ENCODE measurements around the gene MGLL. TPM values are rescaled to one million over a fixed set of nuclear protein-coding genes. Genes with fewer than 3 reads are reported as not detected.

The MGLL gene
- total RNA-seq, 2 donors from 2014 or later, result 123 to 200 TPM

DNA sequence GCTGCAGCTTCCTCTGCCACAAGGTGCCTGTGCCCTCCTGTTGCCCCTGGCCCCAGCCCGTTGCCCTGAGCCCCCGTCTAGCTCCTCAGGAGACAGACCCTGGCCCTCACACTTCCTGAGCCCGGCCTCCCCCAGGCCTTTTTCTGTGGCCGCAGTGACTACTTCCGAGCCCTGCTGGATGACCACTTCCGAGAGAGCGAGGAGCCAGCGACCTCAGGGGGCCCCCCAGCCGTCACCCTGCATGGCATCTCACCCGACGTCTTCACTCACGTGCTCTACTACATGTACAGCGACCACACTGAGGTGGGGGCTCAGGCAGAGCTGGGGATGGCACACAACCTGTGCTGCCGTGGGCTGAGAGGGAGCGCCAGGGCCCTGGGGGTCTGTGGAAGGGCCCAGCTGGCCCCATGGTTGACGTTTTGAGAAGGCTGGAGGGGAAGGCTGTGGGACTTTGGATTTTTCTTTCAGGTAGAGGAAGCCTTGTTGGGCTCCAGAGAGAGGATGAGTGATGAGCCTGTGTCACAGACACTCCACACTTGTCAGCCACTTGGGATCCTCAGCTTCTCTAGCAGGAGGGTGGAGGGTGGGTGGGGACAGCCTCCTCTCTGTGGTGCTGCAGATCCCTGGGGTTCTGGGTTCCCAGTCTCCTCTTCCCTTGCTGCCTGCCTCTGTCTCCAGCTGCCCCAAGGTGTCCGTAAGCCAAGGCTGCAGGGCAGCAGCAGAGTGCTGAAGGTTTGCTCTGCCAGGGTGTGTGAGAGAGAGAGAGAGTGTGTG lies 144.6 kb downstream of the MGLL start:
- intact Hi-C loops (cut with DNase I), result no loop called here
- Histone ChIP-seq H3K36me3 (no peaks in the 10 kb centered on the region), H3K9me3 (no peaks in the 10 kb centered on the region), H3K4me3 (no peak overlapping the region), H3K27ac (no peak overlapping the region), H3K9ac (ENCODE audit: low read depth in 2 of 2, low read length in 2 of 2) (no peak overlapping the region), H3K4me1 (no peaks in the 10 kb centered on the region), H3K27me3 (no peaks in the 10 kb centered on the region)
- no peak for DNase-seq
- TF ChIP-seq, protein P1, sequence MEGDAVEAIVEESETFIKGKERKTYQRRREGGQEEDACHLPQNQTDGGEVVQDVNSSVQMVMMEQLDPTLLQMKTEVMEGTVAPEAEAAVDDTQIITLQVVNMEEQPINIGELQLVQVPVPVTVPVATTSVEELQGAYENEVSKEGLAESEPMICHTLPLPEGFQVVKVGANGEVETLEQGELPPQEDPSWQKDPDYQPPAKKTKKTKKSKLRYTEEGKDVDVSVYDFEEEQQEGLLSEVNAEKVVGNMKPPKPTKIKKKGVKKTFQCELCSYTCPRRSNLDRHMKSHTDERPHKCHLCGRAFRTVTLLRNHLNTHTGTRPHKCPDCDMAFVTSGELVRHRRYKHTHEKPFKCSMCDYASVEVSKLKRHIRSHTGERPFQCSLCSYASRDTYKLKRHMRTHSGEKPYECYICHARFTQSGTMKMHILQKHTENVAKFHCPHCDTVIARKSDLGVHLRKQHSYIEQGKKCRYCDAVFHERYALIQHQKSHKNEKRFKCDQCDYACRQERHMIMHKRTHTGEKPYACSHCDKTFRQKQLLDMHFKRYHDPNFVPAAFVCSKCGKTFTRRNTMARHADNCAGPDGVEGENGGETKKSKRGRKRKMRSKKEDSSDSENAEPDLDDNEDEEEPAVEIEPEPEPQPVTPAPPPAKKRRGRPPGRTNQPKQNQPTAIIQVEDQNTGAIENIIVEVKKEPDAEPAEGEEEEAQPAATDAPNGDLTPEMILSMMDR (IDR thresholded peaks at IDR 0.05), result no peak

DNA sequence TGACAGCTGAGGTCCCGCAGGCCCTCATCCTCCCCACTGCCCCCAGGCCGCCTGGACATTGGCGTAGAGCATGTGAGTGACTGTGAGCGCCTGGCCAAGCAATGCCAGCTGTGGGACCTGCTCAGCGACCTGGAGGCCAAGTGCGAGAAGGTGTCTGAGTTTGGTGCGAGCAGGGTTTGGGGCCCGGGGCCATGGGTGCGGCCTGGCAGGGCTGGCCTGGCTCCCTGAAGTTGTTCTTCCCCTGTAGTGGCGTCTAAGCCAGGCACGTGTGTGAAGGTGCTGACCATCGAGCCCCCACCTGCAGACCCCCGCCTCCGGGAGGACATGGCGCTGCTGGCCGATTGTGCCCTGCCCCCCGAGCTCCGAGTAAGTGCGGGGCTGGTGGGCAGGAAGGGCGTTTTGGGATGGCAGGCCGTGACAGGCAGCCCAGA lies 145.4 kb downstream of the MGLL start:
- H3K9me3 ChIP-seq, result no peaks in the 10 kb centered on the region
- no peaks in the 10 kb centered on the region for H3K36me3 ChIP-seq
- TF ChIP-seq, protein P1 (IDR thresholded peaks at IDR 0.05), result no peak
- H3K4me1 ChIP-seq, result no peaks in the 10 kb centered on the region
- H3K9ac ChIP-seq (ENCODE audit: low read depth in 2 of 2, low read length in 2 of 2), result no peak overlapping the region
- H3K27me3 ChIP-seq, result no peaks in the 10 kb centered on the region
- DNase-seq, result no peak
- H3K4me3 ChIP-seq, result no peak overlapping the region
- H3K27ac ChIP-seq, result no peak overlapping the region
- intact Hi-C loops (cut with DNase I), result no loop called here

DNA sequence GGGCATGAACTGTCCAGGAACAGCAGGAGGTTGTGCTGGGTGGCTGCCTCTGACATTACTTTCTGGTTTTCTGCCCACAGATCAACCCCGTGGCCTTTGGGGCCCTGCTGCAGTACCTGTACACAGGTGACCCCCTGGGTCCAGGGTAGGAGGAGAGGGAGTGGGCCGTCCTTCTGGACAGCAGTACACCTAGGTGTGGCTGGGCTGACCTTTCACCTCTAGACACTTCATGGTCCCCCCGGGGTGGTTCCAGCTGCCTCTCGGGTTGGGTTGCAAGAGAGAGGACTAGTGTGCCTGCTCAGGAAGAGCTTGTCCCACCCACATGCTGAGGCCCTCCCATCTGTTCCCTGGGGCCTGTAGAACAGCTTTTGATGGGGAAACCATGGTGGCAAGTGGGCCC lies 145.9 kb downstream of the MGLL start:
- H3K27me3 ChIP-seq, result no peaks in the 10 kb centered on the region
- peaks cover 4% of the 10 kb centered on the region for H3K4me1 ChIP-seq
- no peaks in the 10 kb centered on the region for H3K36me3 ChIP-seq
- no peaks in the 10 kb centered on the region for H3K9me3 ChIP-seq
- no peak overlapping the region for H3K4me3 ChIP-seq
- intact Hi-C loops (cut with DNase I), result no loop called here
- no peak for DNase-seq
- no peak overlapping the region for H3K9ac ChIP-seq (ENCODE audit: low read depth in 2 of 2, low read length in 2 of 2)
- TF ChIP-seq, protein P1 (IDR thresholded peaks at IDR 0.05), result no peak
- H3K27ac ChIP-seq, result no peak overlapping the region

DNA sequence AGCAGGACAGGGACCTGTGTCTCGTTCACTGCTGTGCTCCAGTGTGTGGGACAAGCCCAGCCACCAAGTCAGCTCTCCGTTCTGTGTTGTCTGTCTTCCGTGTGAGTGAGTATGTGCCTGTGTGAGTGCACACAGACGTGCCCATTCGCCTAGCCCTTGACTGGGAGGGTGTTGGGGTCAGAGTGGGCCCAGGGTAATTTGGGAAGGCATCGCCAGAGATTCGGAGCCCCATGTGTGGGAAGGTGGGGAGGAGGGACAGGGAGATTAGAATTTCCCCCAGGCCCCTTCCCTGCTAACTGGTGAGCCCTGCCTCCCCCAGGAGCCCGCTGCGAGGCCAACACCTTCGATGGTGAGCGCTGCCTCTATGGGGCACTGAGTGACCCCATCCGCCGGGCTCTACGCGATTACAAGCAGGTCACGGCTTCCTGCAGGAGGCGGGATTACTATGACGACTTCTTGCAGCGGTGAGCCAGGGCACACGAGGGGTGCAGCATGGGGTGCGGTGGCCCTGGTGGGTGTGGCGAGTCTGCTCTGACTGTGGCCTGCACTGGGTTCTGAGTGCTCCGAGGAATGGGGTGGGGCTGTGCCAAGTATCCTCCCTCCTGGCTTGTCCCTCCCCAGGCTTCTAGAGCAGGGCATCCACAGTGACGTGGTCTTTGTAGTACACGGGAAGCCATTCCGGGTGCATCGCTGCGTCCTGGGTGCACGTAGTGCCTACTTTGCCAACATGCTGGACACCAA lies 146.5 kb downstream of the MGLL start:
- H3K27ac ChIP-seq, result no peak overlapping the region
- intact Hi-C loops (cut with DNase I), result no loop called here
- TF ChIP-seq, protein P1 (IDR thresholded peaks at IDR 0.05), result no peak
- peaks cover 4% of the 10 kb centered on the region for H3K4me1 ChIP-seq
- no peak overlapping the region for H3K9ac ChIP-seq (ENCODE audit: low read depth in 2 of 2, low read length in 2 of 2)
- no peaks in the 10 kb centered on the region for H3K9me3 ChIP-seq
- H3K4me3 ChIP-seq, result no peak overlapping the region
- DNase-seq, result no peak
- H3K27me3 ChIP-seq, result no peaks in the 10 kb centered on the region
- H3K36me3 ChIP-seq, result no peaks in the 10 kb centered on the region

DNA sequence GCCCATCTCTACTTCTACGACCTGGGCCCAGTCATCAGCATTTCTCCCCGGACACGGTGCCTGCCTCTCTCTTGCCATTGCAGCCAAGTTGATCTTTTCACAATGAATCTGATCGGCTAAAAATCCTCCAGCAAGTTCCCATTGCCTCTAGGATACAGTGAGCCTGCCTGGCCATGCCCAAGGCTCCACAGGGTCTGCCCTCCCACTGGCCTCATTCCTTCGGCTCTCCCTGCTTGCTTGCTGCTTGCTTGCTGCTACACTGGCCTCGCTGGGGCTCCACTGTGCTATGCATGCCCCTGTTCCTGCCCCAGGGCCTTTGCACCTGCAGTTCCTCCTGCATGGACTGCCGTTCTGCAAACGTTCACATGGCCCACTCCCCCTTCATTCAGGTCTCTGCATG lies 147.5 kb downstream of the MGLL start:
- DNase-seq, result no peak
- Histone ChIP-seq H3K27me3 (no peaks in the 10 kb centered on the region), H3K36me3 (no peaks in the 10 kb centered on the region), H3K4me1 (peaks cover 4% of the 10 kb centered on the region), H3K9ac (ENCODE audit: low read depth in 2 of 2, low read length in 2 of 2) (no peak overlapping the region), H3K27ac (no peak overlapping the region), H3K4me3 (no peak overlapping the region), H3K9me3 (no peaks in the 10 kb centered on the region)
- TF ChIP-seq, protein P1 (IDR thresholded peaks at IDR 0.05), result no peak
- intact Hi-C loops (cut with DNase I), result no loop called here
